Adrenal gland (tissue), 5 donors: Measurements from ENCODE around the gene ZBED6.

Experiments
- POLR2A ChIP-seq, 2 donors: fragments of 450-650 bp; IDR thresholded peaks; one replicate each; pipeline ENCODE4 v1.6.1; 2017; ENCODE audit warnings: antibody characterized with exemption in 2 of 2, mild to moderate bottlenecking in 2 of 2, moderate library complexity in 1 of 2
- TF ChIP-seq, protein P1 (sequence below), 6 experiments: fragments of 450-650 bp in 4 of 6; fragments of 200-600 bp in 2 of 6; sonication (generic) in 1 of 6; IDR thresholded peaks; 1 replicate in 5 of 6; 2 replicates in 1 of 6; pipeline versions ENCODE4 v1.5.1 to v1.8.0; 2016 to 2021; ENCODE audit warnings: antibody characterized with exemption in 6 of 6, mild to moderate bottlenecking in 2 of 6, moderate library complexity in 1 of 6
- donor health status: DM: no; HTN: no; CAD: no.

DNA sequence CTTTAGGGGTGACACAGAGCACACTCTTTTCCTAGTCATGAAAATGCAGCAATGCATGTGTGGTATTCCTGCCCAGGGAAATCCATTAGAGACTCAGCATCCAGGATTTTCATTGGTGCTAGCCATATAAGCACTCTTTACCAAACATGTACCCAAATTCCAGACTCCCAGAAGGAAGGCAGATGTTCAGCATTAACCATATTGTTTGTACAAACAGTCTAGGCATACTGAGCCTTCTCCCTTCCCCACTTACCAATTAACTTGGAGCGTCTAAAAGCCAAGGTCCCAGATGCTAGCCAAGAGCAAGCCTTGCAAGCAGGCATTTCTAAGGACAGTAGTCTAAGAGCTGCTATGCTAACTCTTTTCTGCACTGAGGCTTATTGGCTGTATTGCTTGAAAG is 27.9 kb downstream of the ZBED6 start:
- TF ChIP-seq, protein P1, sequence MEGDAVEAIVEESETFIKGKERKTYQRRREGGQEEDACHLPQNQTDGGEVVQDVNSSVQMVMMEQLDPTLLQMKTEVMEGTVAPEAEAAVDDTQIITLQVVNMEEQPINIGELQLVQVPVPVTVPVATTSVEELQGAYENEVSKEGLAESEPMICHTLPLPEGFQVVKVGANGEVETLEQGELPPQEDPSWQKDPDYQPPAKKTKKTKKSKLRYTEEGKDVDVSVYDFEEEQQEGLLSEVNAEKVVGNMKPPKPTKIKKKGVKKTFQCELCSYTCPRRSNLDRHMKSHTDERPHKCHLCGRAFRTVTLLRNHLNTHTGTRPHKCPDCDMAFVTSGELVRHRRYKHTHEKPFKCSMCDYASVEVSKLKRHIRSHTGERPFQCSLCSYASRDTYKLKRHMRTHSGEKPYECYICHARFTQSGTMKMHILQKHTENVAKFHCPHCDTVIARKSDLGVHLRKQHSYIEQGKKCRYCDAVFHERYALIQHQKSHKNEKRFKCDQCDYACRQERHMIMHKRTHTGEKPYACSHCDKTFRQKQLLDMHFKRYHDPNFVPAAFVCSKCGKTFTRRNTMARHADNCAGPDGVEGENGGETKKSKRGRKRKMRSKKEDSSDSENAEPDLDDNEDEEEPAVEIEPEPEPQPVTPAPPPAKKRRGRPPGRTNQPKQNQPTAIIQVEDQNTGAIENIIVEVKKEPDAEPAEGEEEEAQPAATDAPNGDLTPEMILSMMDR (IDR thresholded peaks at IDR 0.05), result no peak
- no peak for TF ChIP-seq POLR2A (IDR thresholded peaks at IDR 0.05)
